Esophagus muscularis mucosa (tissue), 3 donors: ENCODE results near the gene CPD.

Experiments used
- POLR2AphosphoS5 ChIP-seq, 2 donors: sonication (generic); formaldehyde crosslinking; IDR thresholded peaks; one replicate each; pipeline ENCODE4 v1.6.1; 2017; ENCODE audit warnings: antibody characterized with exemption in 2 of 2
- TF ChIP-seq, protein P1 (sequence below), 3 experiments: fragments of 200-600 bp in 2 of 3; fragments of 450-650 bp in 1 of 3; sonication (generic) in 2 of 3; IDR thresholded peaks; one replicate each; pipeline ENCODE4 v1.5.1; 2017 to 2019; ENCODE audit warnings: antibody characterized with exemption in 3 of 3, mild to moderate bottlenecking in 2 of 3, moderate library complexity in 1 of 3

DNA sequence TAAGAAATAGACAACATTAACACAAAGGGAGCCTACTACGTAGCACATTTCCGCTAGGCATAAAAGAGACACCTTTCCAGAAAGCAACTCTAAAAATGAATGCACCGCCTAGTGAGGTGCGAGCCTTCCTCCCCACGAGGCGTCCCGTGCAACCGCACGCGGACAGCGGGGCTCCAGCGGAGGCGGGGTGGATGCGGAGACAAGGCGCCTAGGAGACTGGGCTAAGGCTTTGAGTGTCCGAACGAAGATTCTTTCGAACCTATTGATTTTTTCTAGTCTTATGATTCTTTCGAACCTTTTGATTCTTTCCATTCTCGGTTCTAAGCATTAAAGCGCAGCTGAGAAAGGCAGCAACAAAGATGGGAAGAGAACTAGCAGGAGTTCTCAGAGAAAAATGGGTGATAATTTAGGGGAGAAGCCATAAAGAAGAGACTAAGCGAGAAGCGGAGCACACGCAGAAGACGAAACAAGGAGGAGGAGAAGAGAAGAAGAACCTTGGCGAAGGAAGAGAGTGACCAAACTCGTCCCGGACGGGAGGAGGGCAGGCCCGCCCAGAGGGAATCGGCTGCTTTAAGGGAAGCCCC is 394 bp upstream of the CPD start:
- TF ChIP-seq, protein P1, sequence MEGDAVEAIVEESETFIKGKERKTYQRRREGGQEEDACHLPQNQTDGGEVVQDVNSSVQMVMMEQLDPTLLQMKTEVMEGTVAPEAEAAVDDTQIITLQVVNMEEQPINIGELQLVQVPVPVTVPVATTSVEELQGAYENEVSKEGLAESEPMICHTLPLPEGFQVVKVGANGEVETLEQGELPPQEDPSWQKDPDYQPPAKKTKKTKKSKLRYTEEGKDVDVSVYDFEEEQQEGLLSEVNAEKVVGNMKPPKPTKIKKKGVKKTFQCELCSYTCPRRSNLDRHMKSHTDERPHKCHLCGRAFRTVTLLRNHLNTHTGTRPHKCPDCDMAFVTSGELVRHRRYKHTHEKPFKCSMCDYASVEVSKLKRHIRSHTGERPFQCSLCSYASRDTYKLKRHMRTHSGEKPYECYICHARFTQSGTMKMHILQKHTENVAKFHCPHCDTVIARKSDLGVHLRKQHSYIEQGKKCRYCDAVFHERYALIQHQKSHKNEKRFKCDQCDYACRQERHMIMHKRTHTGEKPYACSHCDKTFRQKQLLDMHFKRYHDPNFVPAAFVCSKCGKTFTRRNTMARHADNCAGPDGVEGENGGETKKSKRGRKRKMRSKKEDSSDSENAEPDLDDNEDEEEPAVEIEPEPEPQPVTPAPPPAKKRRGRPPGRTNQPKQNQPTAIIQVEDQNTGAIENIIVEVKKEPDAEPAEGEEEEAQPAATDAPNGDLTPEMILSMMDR (IDR thresholded peaks at IDR 0.05) = peak in 1 of 3 experiments; percentile 18
- TF ChIP-seq POLR2AphosphoS5 (IDR thresholded peaks at IDR 0.05) = no peak
